ENCODE data around the gene MARS1.

The MARS1 gene

GRCh38 chr12:57518920-57519795 is 31.3 kb downstream of the MARS1 start:
- DNase-seq: no peak

- DNase-seq: no peak
These were observed 31.9 kb downstream of the MARS1 start for GRCh38 chr12:57519796-57520052.

DNA sequence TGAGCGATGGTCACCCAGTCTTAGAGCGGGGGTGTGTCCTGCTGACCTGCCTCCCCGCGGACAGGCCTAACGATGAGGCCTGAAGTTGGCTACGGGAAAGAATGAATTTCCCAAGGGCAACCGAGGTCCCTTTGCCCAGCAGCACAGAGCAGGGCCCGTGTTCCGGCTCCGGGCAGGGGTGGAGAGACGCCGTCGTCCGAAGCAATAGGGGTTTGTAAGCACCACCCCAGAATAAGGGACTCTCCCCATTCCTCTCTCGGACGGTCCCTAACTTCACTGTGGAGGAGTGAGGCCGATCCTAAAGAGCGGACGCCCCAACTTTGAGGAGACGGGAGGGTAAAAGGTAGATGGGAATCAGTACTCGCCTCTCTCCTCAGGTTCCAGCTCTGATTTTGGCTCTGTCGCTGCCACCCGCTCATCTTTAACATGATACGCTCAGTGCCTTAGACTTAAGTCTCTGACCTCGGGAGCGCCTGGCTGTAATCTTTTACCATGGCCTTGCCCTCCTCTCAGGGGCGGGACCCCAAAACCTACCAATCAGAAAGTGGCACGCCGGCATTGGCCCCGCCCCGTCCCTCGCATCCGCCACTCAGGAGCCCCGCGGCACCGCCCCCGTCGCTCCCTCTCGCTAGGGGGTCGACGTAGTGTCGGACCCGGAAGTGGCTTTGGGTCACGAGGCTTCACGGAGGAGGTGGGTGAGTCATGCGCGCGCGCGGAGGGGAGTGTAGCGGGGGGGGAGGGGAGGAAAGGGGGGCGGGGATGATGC is 32.4 kb downstream of the MARS1 start, which contains the start of gene DDIT3:
Gene DDIT3, minus strand, starts transcription at position 462 of the 766 bp plus-strand sequence. CDS start 3,108 bp downstream, outside the sequence.
- DNase-seq: peak; percentile 99

DNA sequence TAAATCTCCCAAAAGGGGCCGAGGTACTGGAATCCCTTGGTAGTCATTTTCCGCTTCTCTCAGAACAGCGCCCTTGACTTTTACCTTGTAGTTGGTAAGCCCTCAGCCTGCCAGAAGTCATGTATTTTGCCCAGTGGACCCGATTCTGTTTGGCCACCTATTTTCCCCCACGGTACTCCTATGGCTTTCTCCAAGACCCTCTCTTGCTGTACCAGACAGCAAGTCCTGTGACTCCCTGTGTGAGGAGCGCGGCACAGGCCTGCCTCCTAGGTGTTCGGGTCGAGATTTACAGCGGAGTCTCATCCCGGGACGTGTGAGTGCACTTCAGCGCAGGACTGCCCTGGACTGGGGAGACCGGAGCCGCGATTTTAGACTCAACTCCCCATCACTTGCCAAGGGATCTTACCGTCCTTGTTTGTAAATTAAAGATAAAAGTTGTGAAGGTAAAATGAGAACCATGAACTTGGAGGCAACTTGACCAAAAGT is 33.7 kb downstream of the MARS1 start:
- no peak for DNase-seq

GRCh38 chr12:57522011-57522886 is 34.4 kb downstream of the MARS1 start, which contains the start of gene MBD6:
MBD6 (plus strand) TSS chr12:57522824; CDS start chr12:57524304, 1,480 bp downstream.
- peak; percentile 91 for DNase-seq

DNA sequence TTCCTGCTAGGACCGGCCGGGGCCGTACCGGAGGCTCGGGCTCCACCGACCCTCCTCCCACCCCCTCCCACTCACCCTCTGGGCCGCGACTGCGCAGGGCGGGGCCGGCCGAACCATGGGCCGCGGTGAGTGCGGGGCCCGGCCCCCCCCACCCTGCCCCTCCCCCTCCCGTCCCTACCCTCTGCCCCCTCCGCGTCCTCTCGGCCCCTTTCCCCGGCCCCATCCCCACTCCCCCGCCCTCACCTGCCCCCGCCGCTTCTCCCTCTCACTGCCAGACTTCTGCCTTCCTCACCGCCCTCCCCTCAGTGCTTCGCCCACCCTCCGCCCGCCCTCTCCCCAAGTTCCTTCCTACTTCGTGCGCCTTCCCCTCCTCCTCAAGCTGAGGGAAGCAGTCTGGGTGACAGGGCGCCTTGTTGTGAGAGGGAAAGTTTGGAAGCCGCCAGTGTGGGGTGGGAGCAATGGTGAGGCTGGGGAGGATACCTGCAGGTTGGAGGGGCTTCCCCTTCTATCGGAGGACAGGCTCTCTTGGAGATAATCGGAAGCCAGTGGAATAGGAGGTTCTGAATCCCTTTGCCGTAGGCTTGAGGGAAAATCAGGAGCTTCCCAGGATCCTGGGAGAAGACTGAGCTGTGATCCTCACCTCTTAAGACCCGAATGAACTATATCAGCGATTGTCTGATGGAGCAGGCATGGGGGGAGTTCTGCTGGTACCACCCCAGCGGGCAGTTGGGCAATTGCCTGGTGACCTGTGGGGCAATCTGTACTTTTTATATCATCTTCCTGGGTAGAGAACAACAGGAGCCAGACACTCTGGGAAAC is 35.2 kb downstream of the MARS1 start:
- DNase-seq: peak; percentile 87

DNA sequence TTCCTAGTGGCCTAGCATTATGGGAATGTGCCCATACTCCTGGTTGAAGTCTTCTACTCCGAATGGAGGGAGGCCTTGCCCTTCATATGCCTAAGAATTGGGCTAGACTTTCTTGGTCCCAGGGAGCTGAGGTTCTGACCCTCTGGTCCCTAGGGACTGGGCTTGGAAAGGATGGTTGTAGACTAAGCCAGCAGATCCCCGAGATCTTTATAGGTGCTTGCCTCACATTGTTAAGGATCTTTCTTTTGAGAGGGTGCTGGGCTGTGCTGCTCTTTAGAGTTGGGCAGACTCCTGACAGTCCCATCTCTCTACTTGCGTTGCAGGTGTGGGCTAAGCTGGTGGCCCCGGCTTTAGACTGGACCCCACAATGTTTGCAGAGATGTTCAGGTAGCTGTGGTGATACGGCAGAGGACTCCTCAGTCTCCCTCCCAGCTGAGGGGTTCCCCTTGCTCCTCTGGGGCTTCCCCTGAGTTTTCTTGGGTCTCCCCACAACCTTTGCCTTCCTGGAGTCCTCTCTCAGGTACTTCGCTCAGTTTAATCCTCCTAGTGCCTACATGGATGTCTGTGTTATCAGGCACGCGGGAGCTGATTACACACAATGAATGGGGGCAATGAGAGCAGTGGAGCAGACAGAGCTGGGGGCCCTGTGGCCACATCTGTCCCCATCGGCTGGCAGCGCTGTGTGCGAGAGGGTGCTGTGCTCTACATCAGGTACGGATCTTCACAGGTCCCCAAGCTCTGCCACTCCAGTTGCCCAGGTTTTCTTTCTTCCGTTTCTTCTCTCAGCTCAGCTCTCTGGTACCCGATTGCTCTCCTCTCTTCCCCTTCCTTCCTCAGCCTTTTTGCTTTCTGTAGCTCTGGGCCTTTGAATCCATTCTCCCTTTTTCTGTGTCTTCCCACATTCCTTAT is 36.1 kb downstream of the MARS1 start:
- no peak for DNase-seq

GRCh38 chr12:57524814-57525614 is 37.1 kb downstream of the MARS1 start:
- DNase-seq: no peak

- no peak for DNase-seq
These were observed 37.9 kb downstream of the MARS1 start for GRCh38 chr12:57525615-57526383.

DNA sequence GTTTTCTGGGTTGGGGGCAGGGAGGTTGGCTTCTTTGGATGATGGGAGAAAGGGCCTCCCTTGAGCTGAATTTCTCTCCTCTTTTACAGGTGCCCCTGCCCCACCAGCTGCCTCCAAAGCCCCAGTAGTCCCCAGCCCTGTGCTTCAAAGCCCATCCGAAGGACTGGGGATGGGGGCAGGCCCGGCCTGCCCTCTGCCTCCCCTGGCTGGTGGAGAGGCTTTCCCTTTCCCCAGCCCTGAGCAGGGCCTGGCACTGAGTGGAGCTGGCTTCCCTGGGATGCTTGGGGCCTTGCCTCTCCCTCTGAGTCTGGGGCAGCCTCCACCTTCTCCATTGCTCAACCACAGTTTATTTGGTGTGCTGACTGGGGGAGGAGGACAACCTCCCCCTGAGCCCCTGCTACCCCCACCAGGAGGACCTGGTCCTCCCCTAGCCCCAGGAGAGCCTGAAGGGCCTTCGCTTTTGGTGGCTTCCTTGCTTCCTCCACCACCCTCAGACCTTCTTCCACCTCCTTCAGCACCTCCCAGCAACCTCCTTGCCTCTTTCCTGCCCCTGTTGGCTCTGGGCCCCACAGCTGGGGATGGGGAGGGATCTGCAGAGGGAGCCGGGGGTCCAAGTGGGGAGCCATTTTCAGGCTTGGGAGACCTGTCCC is 38.7 kb downstream of the MARS1 start:
- DNase-seq: no peak

- DNase-seq: no peak
These were observed 39.3 kb downstream of the MARS1 start for GRCh38 chr12:57527184-57527583.

- DNase-seq: no peak
These were observed 40.3 kb downstream of the MARS1 start for GRCh38 chr12:57528176-57528575.

GRCh38 chr12:57528831-57529555 is 41.1 kb downstream of the MARS1 start:
- no peak for DNase-seq

- no peak for DNase-seq
These were observed 42.0 kb downstream of the MARS1 start for GRCh38 chr12:57529831-57530230.

DNA sequence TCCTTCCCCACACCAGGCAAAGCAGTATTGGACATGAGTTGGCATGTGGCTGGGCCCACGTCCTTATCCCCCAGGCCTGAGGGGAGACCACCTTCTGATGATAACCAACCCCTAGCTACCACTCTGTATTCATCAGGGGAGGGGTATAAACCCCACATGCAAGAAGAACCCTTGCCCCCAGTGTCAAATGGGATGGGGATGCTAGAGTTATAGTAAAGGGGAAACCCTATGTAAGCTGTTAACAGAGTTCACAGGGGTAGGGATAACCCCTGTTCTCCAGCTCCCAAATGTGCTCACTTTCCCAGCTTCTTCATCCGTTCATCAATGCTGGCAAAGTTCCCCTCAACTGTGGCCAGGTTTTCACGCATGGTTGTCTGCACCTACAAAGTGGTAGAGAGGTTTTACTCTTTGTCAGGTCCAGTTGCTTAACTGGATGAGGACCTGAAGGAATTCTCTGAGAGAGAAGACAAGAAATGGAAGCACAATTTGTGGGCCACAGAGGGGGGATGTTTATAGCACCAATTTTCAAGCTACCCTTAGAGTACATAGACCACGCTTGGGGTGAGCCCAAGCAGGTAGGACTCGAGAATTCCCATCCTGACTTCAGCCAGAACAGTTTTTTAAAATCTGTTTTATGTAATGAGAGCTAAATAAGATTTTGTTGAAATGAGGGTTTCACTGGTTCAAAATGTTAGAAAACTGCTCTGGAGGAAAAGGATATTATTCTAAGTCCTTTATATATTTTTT is 42.7 kb downstream of the MARS1 start:
- no peak for DNase-seq

GRCh38 chr12:57531836-57532235 is 44.0 kb downstream of the MARS1 start:
- no peak for DNase-seq

GRCh38 chr12:57533108-57533507 is 45.2 kb downstream of the MARS1 start:
- no peak for DNase-seq
